ENCODE results near the gene LRCH1. TPM values are rescaled to one million over a fixed set of nuclear protein-coding genes. Genes with fewer than 3 reads are reported as not detected.

The LRCH1 gene
- total and polyA plus RNA-seq, 2 of the 4 experiments (the other 2 are of a cell fraction): 7.0 to 8.8 TPM

DNA sequence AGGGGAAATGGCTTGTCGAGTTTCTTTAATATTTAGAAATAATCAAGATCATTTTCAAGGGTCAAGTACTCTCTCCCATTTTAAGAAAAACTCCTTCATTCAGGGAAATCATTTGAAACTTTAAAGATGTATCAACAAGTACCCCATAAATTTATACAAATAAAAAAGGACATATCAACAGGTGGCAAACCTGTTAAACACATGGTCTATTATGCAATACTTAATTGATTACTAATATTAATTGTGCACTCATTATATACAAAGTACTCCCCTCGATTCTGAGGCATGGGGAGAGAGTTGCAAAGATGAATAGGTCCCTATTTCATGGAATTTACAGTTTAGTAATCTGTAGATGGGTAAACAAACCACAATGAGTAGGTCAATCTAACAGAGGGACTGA is 2.1 kb upstream of the LRCH1 start:
- no peak for TF ChIP-seq USF2 (IDR thresholded peaks at IDR 0.05; ENCODE audit: low read depth, low read length)
- TF ChIP-seq CEBPB (IDR thresholded peaks at IDR 0.05; ENCODE audit: low read depth, low read length): peak; percentile 65

More for the DNA sequence above, 2.1 kb upstream of the LRCH1 start:
- Histone ChIP-seq H4K5ac (ENCODE audit: low read depth, low read length) (no peak overlapping the region), H3K36me3 (ENCODE audit: control insufficient read depth, insufficient read depth, low read length) (no peaks in the 10 kb centered on the region), H2BK15ac (ENCODE audit: low read depth, low read length) (no peak overlapping the region), H4K8ac (ENCODE audit: low read depth in 2 of 2, low read length in 2 of 2) (no peak overlapping the region), H2AK5ac (ENCODE audit: low read depth, low read length) (no peak overlapping the region), H3K18ac (ENCODE audit: low read depth, low read length) (no peak overlapping the region), H3K9ac (ENCODE audit: low read depth, low read length) (no peak overlapping the region), H3K56ac (ENCODE audit: extremely low read depth, insufficient read depth, low read length) (no peak overlapping the region), H3K23ac (ENCODE audit: low read depth, low read length) (no peak overlapping the region), H3K4me3 (ENCODE audit: insufficient read depth, low read depth, low read length) (no peak overlapping the region), H2AFZ (replicated peaks; ENCODE audit: low read length, poor library complexity) (no peak overlapping the region), H3K27me3 (ENCODE audit: control insufficient read depth, insufficient read depth, low read length) (peaks cover 6% of the 10 kb centered on the region), H2AK9ac (replicated peaks; ENCODE audit: low read depth, low read length, poor library complexity) (no peak overlapping the region), H3K9me1 (ENCODE audit: insufficient read depth, low read length) (no peaks in the 10 kb centered on the region), H2BK120ac (ENCODE audit: low read depth, low read length) (no peak overlapping the region), H3K14ac (replicated peaks; ENCODE audit: low read depth, low read length) (no peak overlapping the region), H4K91ac (ENCODE audit: insufficient read depth, low read depth, low read length) (no peak overlapping the region), H3K4me1 (ENCODE audit: control insufficient read depth, insufficient read depth, low read length) (peaks cover 4% of the 10 kb centered on the region), H3K4ac (ENCODE audit: low read depth, low read length) (no peak overlapping the region), H3K79me1 (ENCODE audit: low read depth in 1 of 2, low read length in 2 of 2) (peaks cover 5 to 22% of the 10 kb centered on the region in 2 experiments; a peak in 3 of 4 replicates), H4K20me1 (ENCODE audit: insufficient read depth, low read length) (peaks cover 3% of the 10 kb centered on the region; the same call in 1 of the 2 replicates), H3K4me2 (ENCODE audit: low read depth, low read length) (no peak overlapping the region), H3K9me3 (ENCODE audit: control insufficient read depth, insufficient read depth, low read length) (no peaks in the 10 kb centered on the region), H2BK20ac (ENCODE audit: low read depth, low read length) (no peak overlapping the region), H3K27ac (ENCODE audit: insufficient read depth, low read length) (no peak overlapping the region), H2BK5ac (ENCODE audit: low read depth, low read length, poor library complexity, severe bottlenecking) (no peak overlapping the region)
- whole genome bisulfite sequencing, 2 experiments (ENCODE audit: extremely low coverage in 2 of 2, insufficient read length in 1 of 2): no CpG with 5 or more reads among the region's 2 CpGs
- BruUV-seq (replicated peaks): no TSS peak
- ChIA-PET POLR2A (ENCODE audit: unreplicated experiment) (no interaction called here), CTCF (interaction anchor here (0.6 to 1.8 kb wide), 7 partner anchors 10 to 174 kb away, joined by 3 to 17 read pairs (median 3); no protein-coding TSS in a partner anchor)
- in situ Hi-C loops (cut with MboI; ENCODE audit: low sequenced_read_pairs) (loop anchor here (5.0 to 10.0 kb wide), 2 partner anchors 61 to 134 kb away; no protein-coding TSS in a partner anchor), intact Hi-C loops (cut with micrococcal nuclease) (loop anchor here (1.0 to 5.0 kb wide), 3 partner anchors 58 to 170 kb away; no protein-coding TSS in a partner anchor), dilution Hi-C loops (cut with HindIII; ENCODE audit: low sequenced_read_pairs, unreplicated experiment) (no loop called here)
- no peak for DNase-seq
- no peak for ATAC-seq (ENCODE audit: low read depth)
